ENCODE measurements around the gene MGME1.
"Not testable (repeated sequence)": the region's sequence is repeated elsewhere in the genome, so short reads cannot be mapped to it uniquely, and the experiment has no call there.

MGME1 gene

DNA sequence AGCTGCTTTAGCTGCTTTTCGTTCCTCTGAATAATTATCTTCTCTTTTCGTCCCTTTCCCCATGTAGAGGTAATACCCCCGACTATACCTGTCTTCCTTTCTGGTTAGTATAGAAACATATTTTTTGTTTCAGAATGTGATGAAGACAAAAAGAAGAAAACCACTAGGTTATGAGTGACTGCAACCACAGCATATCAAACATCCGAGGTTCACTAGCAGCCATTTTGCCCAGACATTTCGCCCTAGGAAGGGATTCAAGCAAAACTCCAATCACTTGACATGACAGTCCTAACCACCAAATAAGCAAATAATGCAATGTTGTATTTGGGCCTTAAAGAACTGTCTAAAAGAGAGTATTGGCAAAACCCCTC is 9.6 kb upstream of the MGME1 start:
- H3K4me1 Mint-ChIP-seq: peaks cover 66% of the 10 kb centered on the region

DNA sequence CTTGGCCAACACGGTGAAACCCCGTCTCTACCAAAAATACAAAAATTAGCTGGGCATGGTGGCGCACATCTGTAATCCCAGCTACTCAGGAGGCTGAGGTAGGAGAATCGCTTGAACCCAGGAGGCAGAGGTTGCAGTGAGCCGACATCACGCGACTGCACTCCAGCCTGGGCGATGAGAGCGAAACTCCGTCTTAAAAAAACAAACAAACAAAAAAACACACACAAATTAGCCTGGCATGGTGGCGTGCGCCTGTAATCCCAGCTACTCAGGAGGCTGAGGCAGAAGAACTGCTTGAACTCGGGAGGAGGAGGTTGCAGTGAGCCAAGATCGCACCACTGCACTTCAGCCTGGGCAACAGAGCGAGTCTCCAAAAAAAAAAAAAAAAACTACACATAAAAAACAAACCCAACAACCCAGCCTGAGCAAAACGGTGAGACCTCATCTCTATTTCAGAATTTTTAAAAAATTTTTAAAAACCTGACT is 8.4 kb upstream of the MGME1 start:
- Mint-ChIP-seq H3K36me3 (ENCODE audit: low read depth) (peaks cover 88% of the 10 kb centered on the region), H3K4me1 (peaks cover 74% of the 10 kb centered on the region), H3K27ac (peak overlapping the region; percentile 80)
- not testable (repeated sequence) for H3K9me3 Mint-ChIP-seq; DNase-seq; H3K4me3 Mint-ChIP-seq; H3K27me3 Mint-ChIP-seq (ENCODE audit: low read depth, poor library complexity)

More for the DNA sequence above, 9.6 kb upstream of the MGME1 start:
- peaks cover 92% of the 10 kb centered on the region for H3K36me3 Mint-ChIP-seq (ENCODE audit: low read depth)
- H3K27ac Mint-ChIP-seq: peak overlapping the region; percentile 80
- H3K4me3 Mint-ChIP-seq: no peak overlapping the region
- peaks cover 4% of the 10 kb centered on the region for H3K9me3 Mint-ChIP-seq
- no peaks in the 10 kb centered on the region for H3K27me3 Mint-ChIP-seq (ENCODE audit: low read depth, poor library complexity)
- no peak for DNase-seq
- TF ChIP-seq, protein P1, sequence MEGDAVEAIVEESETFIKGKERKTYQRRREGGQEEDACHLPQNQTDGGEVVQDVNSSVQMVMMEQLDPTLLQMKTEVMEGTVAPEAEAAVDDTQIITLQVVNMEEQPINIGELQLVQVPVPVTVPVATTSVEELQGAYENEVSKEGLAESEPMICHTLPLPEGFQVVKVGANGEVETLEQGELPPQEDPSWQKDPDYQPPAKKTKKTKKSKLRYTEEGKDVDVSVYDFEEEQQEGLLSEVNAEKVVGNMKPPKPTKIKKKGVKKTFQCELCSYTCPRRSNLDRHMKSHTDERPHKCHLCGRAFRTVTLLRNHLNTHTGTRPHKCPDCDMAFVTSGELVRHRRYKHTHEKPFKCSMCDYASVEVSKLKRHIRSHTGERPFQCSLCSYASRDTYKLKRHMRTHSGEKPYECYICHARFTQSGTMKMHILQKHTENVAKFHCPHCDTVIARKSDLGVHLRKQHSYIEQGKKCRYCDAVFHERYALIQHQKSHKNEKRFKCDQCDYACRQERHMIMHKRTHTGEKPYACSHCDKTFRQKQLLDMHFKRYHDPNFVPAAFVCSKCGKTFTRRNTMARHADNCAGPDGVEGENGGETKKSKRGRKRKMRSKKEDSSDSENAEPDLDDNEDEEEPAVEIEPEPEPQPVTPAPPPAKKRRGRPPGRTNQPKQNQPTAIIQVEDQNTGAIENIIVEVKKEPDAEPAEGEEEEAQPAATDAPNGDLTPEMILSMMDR (IDR thresholded peaks at IDR 0.05): no peak

DNA sequence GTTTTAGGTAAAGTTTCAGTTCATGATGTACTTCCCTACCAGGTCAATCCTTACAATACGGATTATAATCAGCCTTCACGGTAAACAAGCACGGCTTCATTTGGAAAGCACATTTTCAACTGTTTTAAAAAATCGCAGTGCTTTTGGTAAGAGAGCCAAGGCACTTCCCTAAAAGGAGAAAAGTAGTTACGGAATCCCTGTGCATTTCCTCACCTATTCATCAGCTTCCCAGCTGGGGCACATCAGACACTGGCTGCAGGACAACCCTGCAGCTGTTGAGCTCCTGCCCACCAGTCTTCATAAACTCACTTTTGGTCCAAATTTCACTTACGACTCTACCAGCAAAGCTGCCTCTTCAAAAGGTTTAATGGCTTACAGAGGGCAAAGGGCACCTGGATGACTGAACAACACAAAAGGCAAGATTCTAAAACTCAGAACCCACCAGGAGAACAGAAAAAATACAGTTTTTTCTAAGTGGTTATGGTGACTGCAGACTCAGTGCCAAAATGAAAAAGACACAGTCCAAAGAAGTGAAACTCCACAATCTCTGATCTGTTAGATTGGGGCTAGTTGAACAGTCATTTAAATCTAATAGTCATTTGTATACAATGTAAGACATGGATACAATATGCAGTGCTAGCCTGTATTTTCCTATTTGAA is 7.8 kb upstream of the MGME1 start:
- H3K27ac Mint-ChIP-seq: peak overlapping the region; percentile 91
- H3K9me3 Mint-ChIP-seq: peaks cover 4% of the 10 kb centered on the region
- H3K36me3 Mint-ChIP-seq (ENCODE audit: low read depth): peaks cover 82% of the 10 kb centered on the region
- no peak for DNase-seq
- H3K27me3 Mint-ChIP-seq (ENCODE audit: low read depth, poor library complexity): no peaks in the 10 kb centered on the region
- H3K4me3 Mint-ChIP-seq: no peak overlapping the region
- H3K4me1 Mint-ChIP-seq: peaks cover 74% of the 10 kb centered on the region
- TF ChIP-seq, protein P1 (IDR thresholded peaks at IDR 0.05): no peak

DNA sequence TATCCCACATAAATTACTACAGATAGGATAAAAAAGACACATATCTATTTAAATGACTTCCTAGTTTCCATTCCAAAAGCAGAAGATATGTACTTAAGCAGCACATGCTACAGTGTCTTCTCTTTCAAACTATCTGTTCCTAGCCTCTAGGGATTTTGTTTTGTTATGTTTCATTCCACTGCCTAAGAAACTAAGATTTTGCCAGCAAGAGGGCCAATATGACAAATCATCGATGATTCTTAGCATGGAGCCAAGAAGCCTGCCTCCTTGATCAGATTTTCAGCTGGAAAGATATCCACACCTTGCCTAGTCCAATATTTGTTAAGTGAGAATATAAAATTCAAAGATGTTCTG is 7.3 kb upstream of the MGME1 start:
- TF ChIP-seq, protein P1 (IDR thresholded peaks at IDR 0.05): no peak
- H3K36me3 Mint-ChIP-seq (ENCODE audit: low read depth): peaks cover 78% of the 10 kb centered on the region
- no peak overlapping the region for H3K4me3 Mint-ChIP-seq

DNA sequence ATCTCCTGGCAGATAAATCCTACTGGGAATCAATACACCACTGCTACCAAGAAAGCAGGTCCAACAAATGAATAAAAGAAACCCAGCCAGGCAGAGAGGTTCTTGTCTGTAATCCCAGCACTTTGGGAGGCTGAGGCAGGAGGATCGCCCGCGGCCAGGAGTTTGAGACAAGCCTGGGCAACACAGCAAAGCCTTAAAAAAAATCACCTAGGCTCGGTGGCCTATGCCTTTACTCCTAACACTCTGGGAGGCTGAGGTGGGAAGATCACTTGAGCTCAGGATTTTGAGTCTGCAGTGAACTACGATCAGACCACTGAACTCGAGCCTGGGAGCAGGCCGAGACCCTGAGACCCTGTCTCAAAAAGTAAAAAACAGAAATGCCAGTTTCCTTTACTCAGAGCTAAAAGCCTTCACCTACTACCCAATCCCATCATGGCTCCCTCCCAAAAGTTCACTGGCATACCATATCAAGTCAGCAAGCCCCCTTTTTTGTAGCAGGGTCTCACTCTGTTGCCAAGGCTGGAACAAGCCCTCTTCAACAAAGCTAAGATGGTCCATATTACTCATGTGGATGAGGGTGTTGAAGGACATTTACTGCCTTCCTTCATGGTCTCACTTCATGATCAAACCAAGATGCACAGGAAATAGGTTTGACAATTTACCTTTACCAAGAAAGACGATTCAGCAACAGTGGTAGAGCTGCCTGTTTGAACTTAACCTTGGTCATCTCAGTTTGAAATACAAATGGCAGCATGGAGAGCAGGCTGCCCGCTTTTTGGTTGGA is 5.5 kb upstream of the MGME1 start:
- Mint-ChIP-seq H3K4me1 (peaks cover 75% of the 10 kb centered on the region), H3K27ac (peak overlapping the region; percentile 19), H3K4me3 (peak overlapping the region; percentile 15), H3K36me3 (ENCODE audit: low read depth) (peaks cover 64% of the 10 kb centered on the region), H3K9me3 (peaks cover 4% of the 10 kb centered on the region), H3K27me3 (ENCODE audit: low read depth, poor library complexity) (peaks cover 3% of the 10 kb centered on the region)
- no peak for DNase-seq
- TF ChIP-seq, protein P1 (IDR thresholded peaks at IDR 0.05): no peak

More for the DNA sequence above, 7.3 kb upstream of the MGME1 start:
- Mint-ChIP-seq H3K27me3 (ENCODE audit: low read depth, poor library complexity) (no peaks in the 10 kb centered on the region), H3K27ac (peak overlapping the region; percentile 81), H3K4me1 (peaks cover 76% of the 10 kb centered on the region), H3K9me3 (peaks cover 4% of the 10 kb centered on the region)
- DNase-seq: no peak

DNA sequence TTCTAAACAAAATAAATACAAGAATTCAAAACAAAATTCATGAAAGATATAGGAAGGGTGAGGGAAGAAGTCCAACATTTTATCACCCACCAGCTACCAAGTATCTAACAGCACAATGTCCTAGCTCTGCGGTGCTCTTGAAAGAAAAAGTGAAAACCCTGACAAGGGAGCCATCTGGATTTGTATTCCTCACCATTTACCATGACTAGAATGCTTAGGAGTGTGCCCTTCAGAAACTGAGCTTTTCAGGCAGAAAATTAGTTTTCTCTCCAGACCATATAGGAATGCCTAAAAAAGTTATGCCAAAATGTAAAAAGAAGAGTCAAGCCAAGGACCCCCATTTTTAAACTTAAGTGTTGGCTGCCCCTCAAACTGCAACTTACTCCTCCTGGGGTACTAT is 4.7 kb upstream of the MGME1 start:
- Mint-ChIP-seq H3K4me1 (peaks cover 70% of the 10 kb centered on the region), H3K4me3 (peak overlapping the region; percentile 89), H3K27me3 (ENCODE audit: low read depth, poor library complexity) (peaks cover 3% of the 10 kb centered on the region), H3K9me3 (peaks cover 4% of the 10 kb centered on the region), H3K27ac (no peak overlapping the region), H3K36me3 (ENCODE audit: low read depth) (peaks cover 58% of the 10 kb centered on the region)
- no peak for DNase-seq
- TF ChIP-seq, protein P1 (IDR thresholded peaks at IDR 0.05): no peak

Measured in nephron progenitor cell (in vitro differentiated cells).